Right lobe of liver (tissue), 4 donors: Measurements from ENCODE around the gene PTPN11.

Source experiments
- POLR2A ChIP-seq: fragments of 450-650 bp; IDR thresholded peaks from one replicate; pipeline ENCODE4 v1.6.1; 2017; ENCODE audit warnings: antibody characterized with exemption, mild to moderate bottlenecking
- TF ChIP-seq, protein P1 (sequence below), 4 donors: fragments of 200-600 bp in 3 of 4; fragments of 450-650 bp in 1 of 4; IDR thresholded peaks; one replicate each; pipeline versions ENCODE4 v1.5.1 to v1.8.0; 2016 to 2022; ENCODE audit warnings: antibody characterized with exemption in 4 of 4, mild to moderate bottlenecking in 2 of 4
- donor health status: DM: no; HTN: no; CAD: no.
- donor health status: DM: no; HTN: no; CAD: no.
- donor health status: DM: no; HTN: yes; CAD: no.

DNA sequence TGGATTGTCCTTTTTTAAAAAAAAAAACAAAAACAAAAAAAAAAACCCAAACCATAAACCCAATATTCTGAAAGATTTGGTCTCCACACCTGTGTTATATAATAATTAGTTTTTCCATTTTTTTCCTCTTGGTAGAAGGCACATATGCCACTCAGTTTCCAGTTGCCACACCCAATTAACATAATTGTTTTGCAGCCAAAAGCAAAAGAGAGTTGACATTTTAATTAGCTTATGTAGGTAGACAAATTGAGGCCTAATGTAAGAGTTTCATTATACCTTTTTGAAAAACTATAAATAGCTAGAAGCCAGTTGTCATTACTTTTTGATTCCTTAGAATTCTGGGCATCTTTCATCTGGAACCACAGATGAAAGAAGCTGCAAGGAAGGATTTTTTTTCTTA is 21.0 kb downstream of the PTPN11 start:
- no peak for TF ChIP-seq POLR2A
- TF ChIP-seq, protein P1, sequence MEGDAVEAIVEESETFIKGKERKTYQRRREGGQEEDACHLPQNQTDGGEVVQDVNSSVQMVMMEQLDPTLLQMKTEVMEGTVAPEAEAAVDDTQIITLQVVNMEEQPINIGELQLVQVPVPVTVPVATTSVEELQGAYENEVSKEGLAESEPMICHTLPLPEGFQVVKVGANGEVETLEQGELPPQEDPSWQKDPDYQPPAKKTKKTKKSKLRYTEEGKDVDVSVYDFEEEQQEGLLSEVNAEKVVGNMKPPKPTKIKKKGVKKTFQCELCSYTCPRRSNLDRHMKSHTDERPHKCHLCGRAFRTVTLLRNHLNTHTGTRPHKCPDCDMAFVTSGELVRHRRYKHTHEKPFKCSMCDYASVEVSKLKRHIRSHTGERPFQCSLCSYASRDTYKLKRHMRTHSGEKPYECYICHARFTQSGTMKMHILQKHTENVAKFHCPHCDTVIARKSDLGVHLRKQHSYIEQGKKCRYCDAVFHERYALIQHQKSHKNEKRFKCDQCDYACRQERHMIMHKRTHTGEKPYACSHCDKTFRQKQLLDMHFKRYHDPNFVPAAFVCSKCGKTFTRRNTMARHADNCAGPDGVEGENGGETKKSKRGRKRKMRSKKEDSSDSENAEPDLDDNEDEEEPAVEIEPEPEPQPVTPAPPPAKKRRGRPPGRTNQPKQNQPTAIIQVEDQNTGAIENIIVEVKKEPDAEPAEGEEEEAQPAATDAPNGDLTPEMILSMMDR (IDR thresholded peaks at IDR 0.05) = no peak
